Stimulated activated CD8-positive, alpha-beta memory T cell treated with anti-CD3 and anti-CD28 coated beads, Interleukin-7, amount 100 ng/mL, for 48 hours (primary cell): ENCODE data around the gene SERPINA3.
"Not testable (repeated sequence)": the region's sequence is repeated elsewhere in the genome, so short reads cannot be mapped to it uniquely, and the experiment has no call there.

Source experiments
- DNase-seq, 2 donors: peaks; one replicate each; pipeline ENCODE4 v3.0.0-alpha.2; 2020; ENCODE audit warnings: low read depth in 1 of 2; ENCODE audit errors: extremely low read depth in 1 of 2

SERPINA3 gene

DNA sequence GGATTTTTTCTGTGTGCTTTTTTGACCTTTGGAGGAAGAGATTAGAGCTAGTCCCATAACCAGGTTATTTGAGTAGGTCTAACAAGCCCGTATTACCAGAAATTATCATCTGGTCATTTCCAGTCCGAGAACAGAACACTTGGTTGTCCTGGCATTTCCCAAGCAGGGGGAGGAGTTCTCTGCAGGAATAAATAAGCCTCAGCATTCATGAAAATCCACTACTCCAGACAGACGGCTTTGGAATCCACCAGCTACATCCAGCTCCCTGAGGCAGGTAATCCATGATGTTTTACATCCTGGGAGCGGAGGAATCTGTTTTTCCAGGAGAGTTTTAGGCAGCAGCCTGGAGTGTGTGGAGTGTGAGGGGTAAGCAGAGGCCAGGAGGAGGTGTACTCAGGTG is at the start of gene SERPINA3:
Gene SERPINA3 (plus strand): TSS at position 218 of the 400 bp plus-strand sequence. CDS start 2,051 bp downstream, outside the sequence.
- no peak for DNase-seq

DNA sequence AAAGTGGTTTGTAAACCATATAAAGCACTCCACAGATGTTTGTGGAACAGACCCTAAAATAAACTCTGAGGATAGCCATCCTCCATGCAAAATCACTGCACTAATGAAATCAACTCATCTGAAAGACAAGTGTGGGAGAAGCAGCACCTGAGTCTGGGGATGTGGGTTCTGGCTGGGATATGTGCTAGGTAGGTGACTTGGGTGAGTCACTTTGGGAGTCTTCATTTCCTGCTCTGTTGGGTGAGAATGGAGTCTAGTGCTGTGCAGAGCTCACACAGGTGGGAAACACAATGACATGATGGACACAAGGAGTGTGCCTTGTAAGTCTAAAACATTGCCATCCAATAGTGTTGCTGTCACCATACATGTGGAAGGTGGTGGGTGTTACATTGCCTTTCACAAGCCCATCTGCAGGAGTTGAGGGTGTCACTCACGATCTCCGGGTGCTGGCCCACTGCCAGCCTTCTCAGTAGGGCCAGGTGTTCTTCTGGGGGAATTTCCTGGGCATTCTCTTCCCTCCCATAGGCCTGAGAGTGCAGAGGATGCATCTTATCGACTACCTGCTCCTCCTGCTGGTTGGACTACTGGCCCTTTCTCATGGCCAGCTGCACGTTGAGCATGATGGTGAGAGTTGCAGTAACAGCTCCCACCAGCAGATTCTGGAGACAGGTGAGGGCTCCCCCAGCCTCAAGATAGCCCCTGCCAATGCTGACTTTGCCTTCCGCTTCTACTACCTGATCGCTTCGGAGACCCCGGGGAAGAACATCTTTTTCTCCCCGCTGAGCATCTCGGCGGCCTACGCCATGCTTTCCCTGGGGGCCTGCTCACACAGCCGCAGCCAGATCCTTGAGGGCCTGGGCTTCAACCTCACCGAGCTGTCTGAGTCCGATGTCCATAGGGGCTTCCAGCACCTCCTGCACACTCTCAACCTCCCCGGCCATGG is 49.0 kb upstream of the SERPINA3 start:
- DNase-seq, result no peak

DNA sequence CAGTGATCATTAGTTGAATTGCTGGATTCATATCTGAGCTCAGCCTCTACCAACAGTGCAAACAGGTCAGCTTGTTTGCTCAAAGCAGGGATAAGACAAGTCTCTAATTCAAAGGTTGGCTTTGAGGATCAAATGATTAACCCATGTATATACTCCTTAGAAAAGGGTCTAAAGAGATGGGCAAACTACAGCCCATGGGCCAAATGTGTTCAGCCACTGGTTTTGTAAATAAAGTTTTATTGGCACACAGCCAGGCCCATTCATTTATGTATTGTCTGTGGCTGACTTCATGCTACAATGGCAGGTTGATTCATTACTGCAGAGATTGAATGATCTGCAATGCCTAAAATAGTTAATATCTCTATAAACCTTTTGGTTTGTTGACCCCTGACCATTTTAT is 47.8 kb upstream of the SERPINA3 start:
- DNase-seq, result no peak

DNA sequence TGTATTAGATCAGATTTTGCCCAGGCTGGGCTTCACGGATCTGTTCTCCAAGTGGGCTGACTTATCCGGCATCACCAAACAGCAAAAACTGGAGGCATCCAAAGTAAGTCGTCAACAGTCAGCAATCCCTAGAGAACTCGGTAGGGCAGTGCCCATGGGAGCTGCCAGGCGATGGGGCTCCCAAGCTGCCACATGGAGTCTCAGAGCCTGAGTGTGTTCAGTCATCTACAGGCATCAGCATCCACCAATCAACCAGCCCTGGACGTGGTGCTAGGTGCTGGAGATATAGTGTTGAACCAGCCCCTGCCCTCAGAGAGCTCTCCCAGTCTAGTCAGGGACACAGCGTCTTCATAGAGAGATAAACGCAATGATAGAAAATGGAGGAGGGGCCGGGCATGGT is 44.0 kb upstream of the SERPINA3 start:
- DNase-seq, result no peak

GRCh38 chr14:94569381-94570001 is 42.7 kb upstream of the SERPINA3 start:
- no peak for DNase-seq

- DNase-seq, result no peak
Measured at GRCh38 chr14:94570002-94570400, 42.2 kb upstream of the SERPINA3 start.

GRCh38 chr14:94570440-94570839 is 41.8 kb upstream of the SERPINA3 start:
- DNase-seq, result no peak

GRCh38 chr14:94571395-94571794 is 40.8 kb upstream of the SERPINA3 start:
- no peak for DNase-seq

GRCh38 chr14:94571950-94572349 is 40.2 kb upstream of the SERPINA3 start:
- no peak for DNase-seq

DNA sequence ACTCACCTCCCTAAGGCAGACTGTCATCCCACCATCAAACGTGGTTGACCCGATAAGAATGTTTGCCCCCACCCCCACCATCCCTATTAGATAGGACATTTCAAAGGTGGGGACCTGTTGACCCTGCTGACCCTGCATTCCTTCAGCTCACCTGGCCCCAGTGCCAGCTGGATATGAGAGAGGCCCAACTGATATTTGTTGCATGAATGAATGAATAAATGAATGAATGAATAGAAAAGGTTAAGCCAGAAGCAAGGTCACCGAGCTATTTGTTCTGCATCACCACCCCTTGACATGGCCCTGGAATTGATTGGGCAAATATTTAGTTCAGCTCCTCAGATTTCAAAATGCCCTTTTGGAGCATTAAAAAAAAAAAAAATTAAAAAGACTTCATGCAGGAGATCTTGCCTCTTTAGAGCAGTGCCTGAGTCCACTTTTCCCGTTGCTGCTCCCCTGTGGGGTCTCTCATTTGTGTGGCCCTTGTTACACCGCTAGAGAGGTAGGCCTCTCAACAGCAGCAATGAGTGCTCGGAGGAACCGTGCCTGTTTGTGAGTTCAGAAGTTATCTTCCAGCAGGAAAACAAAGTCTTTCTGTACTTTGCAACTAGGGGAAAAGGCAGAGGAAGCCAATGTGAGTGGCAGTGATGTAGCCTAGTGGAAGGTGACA is 39.4 kb upstream of the SERPINA3 start:
- no peak for DNase-seq

DNA sequence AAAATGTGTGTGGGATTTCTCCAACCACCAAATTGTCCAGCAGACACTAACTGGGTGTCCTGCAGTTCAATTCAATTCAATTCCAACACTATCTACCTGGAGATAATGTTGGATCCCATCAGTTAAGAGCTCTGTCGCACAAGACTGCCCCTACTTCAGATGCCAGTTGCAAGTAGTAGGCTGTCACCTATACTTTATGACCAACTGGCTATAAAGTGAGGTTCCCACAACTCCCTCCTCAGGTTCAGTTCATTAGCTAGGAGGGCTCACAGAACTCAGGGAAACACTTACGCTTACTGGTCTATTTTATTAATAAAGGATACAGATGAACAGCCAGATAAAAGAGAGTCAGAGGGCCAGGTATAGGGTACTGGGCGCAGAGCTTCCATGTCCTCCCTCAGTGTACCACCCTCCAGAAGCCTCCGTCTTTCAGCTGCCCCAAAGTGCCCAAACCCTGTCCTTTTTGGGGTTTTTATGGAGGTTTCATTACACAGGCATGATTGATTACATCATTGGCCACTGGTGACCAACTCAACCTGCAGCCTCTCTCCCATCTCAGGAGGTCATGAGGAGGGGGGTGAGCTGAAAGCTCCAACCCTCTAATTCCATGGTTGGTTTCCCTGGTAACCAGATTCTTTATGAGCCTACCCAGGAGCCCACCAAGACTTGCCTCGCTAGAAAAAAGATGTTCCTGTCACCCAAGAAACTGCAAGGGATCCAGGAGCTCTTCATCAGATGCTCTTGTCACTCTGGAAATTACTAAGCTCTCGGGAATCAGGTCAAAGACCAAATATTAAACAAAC is 38.5 kb upstream of the SERPINA3 start:
- no peak for DNase-seq

- DNase-seq, result no peak
Measured at GRCh38 chr14:94574336-94574735, 37.9 kb upstream of the SERPINA3 start.

GRCh38 chr14:94575730-94576585 is 36.2 kb upstream of the SERPINA3 start:
- DNase-seq, result no peak

GRCh38 chr14:94577472-94577871 is 34.7 kb upstream of the SERPINA3 start:
- not testable (repeated sequence) for DNase-seq

GRCh38 chr14:94578712-94579111 is 33.5 kb upstream of the SERPINA3 start:
- DNase-seq, result no peak

GRCh38 chr14:94581127-94581999 is 30.8 kb upstream of the SERPINA3 start, which contains the start of gene SERPINA5:
Gene SERPINA5 (plus strand): TSS chr14:94581426. CDS start chr14:94587363, 5,937 bp downstream.
- no peak for DNase-seq

DNA sequence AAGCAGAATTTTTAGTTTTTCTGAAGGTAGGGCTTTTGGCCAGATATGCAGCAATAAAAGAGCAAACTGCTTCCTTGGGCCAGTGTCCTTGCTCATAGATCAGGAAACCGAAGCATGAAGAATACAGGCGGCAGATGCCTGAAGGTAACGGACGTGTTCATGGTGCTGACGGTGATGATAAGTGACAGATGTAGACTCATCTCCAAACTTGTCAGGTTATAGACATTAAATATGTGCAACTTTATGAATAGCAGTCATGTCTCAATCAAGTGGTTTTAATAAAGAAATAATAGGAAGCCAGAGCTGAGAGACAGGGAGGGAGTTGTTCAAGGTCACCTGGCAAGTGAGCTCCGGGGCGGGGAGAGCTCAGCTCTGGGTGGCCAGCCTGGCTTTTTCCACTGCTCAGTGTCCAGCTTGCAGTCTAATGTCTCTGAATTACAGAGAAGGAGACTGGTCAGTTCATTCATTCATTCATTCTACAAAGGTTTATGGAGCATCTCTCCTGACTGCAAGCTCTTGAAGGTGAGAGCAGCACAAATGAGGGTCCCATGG is 29.9 kb upstream of the SERPINA3 start:
- DNase-seq, result no peak

DNA sequence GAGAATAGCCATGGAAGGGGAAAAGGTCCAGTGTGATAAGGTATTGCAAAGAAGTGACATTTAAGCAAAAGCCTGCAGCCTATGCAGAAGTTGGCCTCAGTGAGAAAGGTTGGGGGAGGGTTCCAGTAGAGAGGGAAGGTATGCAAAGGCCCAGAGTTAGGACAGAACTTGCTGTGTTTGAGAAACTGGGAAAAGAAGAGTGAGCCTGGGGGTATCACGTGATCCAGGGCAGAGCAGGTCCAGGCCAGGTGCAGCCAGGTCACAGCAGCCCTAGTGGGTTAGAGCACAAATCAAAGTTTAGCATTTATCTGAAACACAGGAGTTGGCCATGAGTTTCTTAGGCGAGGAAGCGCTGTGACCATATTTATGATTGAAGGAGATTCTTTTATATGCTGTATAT is 29.3 kb upstream of the SERPINA3 start:
- DNase-seq, result no peak
